NCI-H2107 treated with DMSO at 0.1 percent for 48 hours (cell line): ENCODE data around the gene CDHR5.

Experiments used
- DNase-seq: peaks from one replicate; lab custom pipeline; 2025; ENCODE audit not compliant: unreplicated experiment; lab: John Stamatoyannopoulos, UW

The CDHR5 gene

DNA sequence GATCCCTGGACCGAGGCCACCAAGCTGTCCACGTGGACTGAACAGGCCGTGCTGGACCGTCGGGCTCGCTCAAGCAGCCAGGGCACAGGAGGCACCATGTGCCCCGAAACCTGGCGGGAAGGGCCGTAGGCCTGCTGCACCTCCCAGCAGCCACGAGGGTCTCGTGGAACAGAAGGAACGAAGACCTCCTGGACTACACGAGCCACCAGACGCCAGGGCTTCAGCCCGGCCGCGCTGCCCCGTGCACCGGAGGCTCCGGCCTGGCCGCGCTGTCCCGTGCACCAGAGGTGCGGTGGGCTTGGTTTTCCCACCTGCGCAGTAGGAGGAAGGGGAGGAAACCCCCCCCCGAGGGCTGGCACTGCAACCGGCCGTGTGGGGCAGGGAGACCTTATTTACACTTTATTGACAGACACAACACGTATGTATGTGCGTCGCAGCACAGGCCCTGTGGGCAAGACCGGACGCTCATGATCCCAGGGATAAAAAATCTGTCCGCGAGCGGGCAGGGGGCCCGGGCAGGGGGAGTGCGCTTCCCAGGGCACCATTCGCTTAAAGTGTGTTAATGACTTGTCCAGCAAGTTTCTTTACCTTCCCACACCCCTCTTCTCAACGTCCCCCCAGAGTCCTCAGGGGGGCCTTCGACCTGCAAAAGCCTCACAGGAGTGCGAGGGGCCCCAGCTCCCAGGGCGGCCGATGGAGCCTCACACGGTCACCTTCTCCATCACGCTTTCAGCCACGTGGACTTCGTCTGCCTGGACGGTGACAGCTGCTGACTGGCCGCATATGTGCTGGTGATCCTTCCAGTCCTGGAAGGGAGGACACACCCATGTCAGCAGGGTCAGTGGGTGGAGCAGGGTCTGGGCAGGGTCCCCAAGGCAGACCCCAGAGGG, 19.3 kb upstream of the CDHR5 start:
- DNase-seq: no peak

DNA sequence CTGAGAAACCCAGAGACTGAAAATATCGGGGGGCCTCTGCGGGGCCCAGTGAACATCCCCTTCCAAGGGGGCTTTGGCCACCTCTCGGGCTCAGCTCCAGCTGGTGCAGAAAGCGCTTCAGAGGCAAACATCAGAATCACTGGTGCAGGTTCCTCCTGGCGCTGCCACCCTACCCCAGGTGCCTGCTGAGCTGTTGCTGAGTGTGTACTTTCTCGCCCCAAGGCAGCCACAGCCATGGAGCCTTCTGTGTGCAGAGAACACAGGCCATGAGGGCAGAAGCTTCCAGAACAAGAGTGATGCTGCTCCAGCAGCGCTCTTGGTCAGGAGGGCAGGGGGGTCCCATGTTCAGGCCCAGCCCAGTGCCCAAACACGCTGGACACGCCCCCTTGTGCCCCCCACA, 18.6 kb upstream of the CDHR5 start:
- no peak for DNase-seq

DNA sequence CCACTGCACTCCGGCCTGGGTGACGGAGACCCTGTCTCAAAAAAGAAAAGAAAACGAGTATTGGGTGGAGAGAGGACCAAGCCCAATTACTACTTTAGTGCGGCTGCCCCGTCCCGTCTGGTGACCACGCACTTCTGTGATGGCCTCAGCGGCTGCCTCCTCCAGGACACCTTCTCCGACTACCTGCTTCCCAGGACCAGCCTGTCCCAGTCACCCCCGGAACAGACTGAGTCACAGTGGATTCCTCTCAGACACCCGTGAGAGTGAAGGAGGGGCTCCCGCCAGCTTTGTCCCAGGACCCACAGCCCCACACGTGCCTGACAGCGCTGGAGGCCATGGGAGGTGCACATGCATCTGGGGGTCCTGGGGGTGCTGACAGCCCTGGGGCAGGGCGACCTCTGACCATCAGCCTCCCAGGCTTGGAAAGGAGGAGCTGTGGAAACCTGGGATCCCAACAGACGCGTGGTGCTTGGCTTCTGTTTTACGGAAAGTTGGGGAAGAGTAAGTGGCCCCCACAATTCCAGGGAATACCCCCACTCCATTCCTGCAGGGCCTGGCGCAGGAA, 17.1 kb upstream of the CDHR5 start:
- no peak for DNase-seq

DNA sequence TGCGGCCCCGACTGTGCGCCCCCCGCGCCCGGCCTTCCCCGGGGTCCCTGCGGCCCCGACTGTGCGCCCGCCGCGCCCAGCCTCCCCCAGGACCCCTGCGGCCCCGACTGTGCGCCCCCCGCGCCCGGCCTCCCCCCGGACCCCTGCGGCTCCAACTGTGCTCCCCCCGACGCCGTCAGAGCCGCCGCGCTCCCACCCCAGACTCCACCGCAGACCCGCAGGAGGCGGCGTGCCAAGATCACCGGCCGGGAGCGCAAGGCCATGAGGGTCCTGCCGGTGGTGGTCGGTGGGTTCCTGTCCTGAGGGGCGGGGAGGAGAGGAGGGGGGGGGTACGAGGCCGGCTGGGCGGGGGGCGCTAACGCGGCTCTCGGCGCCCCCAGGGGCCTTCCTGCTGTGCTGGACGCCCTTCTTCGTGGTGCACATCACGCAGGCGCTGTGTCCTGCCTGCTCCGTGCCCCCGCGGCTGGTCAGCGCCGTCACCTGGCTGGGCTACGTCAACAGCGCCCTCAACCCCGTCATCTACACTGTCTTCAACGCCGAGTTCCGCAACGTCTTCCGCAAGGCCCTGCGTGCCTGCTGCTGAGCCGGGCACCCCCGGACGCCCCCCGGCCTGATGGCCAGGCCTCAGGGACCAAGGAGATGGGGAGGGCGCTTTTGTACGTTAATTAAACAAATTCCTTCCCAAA, 15.4 kb upstream of the CDHR5 start:
- no peak for DNase-seq

DNA sequence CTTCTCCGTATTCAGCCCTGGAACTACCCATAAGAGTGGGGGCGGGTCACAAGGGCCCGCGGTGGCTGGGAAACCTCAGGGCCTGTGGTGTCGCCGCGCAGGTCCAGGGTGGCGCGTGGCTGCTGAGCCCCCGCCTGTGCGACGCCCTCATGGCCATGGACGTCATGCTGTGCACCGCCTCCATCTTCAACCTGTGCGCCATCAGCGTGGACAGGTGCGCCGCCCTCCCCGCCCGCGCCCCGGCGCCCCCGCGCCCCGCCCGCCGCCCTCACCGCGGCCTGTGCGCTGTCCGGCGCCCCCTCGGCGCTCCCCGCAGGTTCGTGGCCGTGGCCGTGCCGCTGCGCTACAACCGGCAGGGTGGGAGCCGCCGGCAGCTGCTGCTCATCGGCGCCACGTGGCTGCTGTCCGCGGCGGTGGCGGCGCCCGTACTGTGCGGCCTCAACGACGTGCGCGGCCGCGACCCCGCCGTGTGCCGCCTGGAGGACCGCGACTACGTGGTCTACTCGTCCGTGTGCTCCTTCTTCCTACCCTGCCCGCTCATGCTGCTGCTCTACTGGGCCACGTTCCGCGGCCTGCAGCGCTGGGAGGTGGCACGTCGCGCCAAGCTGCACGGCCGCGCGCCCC, 14.7 kb upstream of the CDHR5 start:
- no peak for DNase-seq

DNA sequence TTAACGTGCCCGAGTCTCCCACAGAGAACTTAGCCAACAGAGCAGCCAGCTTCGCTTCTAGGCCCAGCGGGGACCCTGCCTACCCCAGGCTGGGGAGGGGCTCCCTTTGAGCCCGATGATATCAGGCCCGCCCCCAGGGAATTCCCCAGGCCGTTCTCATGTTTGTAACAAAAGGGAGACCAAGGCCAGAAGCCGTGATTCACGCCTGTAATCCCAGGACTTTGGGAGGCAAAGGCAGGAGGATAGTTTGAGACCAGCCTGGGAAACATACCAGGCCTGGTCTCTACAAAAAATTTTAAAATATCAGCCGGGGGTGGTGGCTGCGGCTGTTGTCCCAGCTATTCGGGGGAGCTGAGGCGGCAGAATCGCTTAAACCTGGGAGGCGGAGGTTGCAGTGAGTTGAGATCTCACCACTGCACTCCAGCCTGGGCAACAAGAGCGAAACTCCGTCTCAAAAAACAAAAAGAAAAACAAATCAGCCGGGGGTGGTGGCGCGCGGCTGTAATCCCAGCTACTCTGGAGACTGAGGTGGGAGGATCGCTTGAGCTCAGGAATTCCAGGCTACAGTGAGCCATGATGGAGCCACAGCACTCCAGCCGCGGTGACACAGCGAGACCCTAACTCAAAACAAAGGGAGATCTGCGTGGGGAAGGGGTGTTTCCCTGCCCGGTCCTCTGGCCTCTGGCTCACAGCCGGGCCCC, 14.0 kb upstream of the CDHR5 start:
- no peak for DNase-seq

DNA sequence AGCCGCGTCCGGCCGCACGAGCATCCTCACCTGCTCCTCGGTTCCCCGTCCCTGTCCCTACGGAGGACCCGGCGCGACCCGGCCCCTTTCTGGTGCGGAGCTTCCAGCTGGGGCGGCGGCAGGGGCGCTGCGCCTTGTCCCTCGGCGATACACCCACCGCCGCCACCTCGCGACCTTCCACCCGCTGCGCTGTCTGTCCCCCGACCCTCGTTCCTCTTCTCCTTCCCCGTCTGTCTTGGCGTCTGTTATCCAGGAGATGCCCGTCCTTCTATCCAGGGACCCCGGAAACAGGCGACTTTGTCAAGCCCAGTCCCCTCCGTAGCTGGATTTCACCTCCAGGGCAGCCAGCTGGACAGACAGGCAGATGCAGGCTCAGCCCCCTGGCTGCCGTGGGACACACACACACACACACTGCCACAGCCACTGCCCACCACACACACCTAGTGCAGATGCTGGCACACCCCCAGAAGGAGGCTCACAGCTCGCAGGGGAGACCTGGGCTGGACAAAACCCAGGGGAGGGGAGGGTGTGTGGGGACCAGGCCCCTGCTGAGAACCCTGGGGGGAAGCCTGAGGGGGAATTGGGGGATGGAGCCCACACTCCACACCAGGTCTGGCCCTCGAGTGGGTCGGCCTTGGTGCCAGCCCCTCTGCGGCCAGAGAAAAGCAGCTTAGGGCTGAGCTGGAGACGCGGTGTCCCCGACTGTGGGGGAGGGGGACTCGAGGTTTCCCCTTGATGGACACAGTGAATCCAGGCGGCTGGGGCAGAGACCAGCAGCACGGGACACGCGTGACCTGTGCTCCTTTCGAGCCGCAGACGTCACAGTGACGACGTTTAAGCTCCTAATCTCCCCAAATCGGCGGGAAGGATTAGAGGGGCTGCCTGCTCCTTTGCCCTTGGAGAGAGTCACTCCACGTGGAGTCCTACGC, 13.1 kb upstream of the CDHR5 start:
- DNase-seq: no peak

DNA sequence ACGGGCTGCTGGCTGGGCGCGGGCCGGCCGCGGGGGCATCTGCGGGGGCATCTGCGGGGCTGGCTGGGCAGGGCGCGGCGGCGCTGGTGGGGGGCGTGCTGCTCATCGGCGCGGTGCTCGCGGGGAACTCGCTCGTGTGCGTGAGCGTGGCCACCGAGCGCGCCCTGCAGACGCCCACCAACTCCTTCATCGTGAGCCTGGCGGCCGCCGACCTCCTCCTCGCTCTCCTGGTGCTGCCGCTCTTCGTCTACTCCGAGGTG, 12.5 kb upstream of the CDHR5 start:
- no peak for DNase-seq

DNA sequence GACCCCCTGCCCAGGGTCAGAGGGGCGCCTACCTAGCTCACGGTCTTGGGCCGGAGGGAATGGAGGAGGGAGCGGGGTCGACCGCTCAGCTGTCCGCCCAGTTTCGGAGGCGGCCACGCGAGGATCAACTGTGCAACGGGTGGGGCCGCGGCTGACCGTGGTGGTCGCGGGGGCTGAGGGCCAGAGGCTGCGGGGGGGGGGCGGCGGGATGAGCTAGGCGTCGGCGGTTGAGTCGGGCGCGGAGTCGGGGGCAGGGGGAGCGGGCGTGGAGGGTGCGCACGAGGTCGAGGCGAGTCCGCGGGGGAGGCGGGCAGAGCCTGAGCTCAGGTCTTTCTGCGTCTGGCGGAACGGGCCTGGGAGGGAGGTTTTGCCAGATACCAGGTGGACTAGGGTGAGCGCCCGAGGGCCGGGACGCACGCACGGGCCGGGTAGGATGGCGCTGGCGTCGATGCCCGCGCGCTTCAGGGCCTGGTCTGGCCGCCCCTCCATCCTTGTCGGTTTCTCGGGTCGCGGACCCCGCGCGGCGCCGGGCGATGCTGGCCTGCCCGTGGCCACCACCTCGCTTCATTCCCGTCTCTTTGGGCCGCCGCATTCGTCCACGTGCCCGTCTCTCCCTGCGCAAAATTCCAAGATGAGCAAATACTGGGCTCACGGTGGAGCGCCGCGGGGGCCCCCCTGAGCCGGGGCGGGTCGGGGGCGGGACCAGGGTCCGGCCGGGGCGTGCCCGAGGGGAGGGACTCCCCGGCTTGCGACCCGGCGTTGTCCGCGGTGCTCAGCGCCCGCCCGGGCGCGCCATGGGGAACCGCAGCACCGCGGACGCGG, 12.0 kb upstream of the CDHR5 start, which contains the start of gene DRD4:
Gene DRD4, plus strand, starts transcription at position 759 of the 822 bp plus-strand sequence. Its CDS starts 36 bp downstream, at position 795.
- no peak for DNase-seq

DNA sequence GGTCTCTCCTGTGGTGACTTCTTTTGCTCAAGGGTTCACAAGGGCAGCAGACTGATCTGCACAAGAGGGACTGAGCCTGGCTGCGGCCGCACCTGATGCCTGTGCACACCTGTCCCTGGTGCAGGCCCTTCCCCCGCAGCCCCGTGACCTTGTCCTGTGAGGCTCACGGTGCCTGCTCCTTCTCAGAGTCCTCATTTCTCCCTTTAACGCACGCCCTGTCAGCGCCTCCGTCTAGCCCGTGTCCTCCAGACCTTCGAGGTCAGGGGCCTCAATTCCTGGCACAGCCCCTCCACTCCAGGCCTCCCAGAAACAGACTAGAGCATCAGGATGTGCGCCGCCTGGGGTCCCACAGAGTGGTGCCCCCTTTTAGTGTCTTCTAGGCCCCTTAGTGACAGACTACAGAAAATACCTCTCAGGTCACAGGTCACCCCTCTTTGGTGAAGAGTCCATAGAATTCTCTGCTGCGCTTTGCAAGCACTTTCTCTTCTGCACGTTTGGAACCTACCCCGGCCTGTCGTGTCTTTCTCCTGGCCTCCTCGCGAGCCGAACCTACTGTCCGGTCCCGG, 11.3 kb upstream of the CDHR5 start:
- no peak for DNase-seq

DNA sequence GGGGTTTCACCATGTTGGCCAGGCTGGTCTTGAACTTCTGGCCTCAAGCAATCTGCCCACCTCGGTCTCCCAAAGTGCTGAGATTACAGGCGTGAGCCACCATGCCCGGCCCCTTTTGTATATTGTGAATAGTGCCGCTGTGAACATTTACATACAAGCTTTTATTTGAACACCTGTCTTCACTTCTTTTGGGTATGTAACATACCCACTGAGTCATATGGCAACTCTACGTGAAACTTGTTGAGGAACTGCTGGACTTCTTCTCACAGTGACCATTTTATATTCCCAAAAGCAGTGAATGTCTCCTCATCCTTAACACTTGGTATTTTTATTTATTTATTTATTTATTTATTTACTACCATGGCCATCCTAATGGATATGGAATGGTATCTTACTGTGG, 6.1 kb upstream of the CDHR5 start:
- no peak for DNase-seq

GRCh38 chr11:629237-629583, 4.5 kb upstream of the CDHR5 start:
- peak; percentile 47 for DNase-seq

DNA sequence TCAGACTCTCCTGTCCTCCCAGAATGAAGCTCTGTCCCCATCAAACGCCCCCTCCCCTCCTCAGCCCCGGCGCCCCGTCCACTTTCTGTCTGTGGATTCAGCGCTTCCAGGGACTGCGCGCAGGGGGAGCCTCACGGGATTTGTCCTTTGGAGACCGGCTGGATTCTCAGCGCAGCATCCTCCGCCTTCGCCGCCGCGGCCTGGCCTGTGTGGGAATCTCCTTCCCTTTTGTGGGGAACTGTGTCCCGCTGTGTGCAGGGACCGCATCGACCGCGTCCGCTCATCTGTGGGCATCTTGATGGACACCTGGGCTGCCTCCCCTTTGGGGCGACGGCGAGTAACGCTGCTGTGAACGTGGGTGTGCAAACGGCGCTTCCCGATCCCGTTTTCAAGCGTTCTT, 3.3 kb upstream of the CDHR5 start:
- no peak for DNase-seq

DNA sequence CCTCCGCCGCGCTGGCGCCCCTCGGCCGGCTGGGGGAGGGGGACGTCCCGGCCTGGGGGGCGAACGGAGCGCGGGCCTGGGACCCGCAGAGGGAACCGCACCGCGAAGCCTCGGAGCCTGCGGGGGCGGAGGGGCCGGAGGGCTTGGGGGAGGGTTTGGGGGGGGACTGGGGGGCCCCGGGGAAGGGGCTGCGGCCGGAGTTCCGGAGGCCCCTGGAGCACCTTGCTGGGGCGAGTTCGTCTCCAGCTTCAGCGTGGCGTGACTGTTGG, 2.5 kb upstream of the CDHR5 start:
- DNase-seq: no peak

DNA sequence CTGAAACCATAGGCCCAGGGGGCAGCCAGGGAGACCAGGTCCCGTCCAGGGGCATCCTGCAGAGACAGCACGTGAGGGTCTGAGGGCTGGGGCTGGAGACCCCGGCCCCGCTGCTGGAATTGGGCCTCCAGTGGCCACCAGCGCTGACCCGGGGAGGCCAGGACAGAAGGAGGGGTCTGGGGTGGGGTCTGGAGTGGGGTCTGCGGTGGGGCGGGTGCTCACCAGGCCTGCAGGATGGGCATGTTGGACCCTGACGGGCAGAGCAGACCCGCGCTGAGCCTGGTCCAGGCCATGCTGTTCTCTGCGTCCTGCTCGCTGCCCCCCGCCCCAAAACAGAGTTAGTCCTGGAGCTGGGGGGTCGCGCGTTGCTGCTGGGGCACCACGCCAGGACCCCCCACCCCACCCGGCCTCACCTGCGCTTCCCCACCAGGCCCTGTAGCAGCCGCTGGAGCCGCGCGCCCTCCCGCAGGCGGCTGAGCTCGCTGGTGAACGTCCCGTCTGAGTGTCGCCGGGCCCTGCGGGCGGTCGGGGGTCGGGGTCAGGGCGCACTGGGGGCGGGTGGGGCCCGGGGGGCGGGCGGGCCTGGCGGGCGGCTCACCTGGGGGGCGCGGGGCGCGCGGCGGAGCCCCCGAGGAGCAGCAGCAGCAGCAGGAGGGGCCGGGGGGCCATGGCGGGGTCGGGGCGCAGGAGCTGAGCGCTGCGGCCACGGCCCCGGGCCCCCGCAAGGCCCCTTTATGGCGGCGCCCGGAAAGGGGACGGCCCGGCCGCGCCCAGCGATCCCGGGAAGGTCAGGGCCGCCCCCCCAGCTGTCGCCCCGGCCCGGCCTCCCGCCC, 1.9 kb upstream of the CDHR5 start, which contains the start of gene SCT:
Gene SCT, minus strand, starts transcription at position 707 of the 833 bp plus-strand sequence. Its CDS starts 38 bp downstream, at position 669.
- DNase-seq: no peak

- DNase-seq: no peak
Measured at GRCh38 chr11:625636-626268, 997 bp upstream of the CDHR5 start.

GRCh38 chr11:623999-624704, 603 bp downstream of the CDHR5 start:
- DNase-seq: no peak
